Measurements from ENCODE around the gene SPATA2. TPM values are rescaled to one million over a fixed set of nuclear protein-coding genes. Genes with fewer than 3 reads are reported as not detected.

The SPATA2 gene
- polyA plus RNA-seq, 2 of the 4 experiments (the other 2 are of a cell fraction), result 4.7 to 5.1 TPM

- FAIRE-seq, result no peak
- DNase-seq (ENCODE audit: low read depth in 1 of 2, low spot score in 1 of 2), result no peak
- H3K4me3 ChIP-seq, result no peak overlapping the region
- H3K27ac ChIP-seq, result no peak overlapping the region
- ChIA-PET POLR2A (no interaction called here), CTCF (interaction anchor here (1.0 to 5.9 kb wide), 7 partner anchors 11 to 218 kb away, joined by 3 to 33 read pairs (median 4); no protein-coding TSS in a partner anchor)
- no peaks in the 10 kb centered on the region for H3K9me3 ChIP-seq
- TF ChIP-seq GATA3 (IDR thresholded peaks at IDR 0.05; ENCODE audit: borderline replicate concordance) (no peak), JUNB (IDR thresholded peaks at IDR 0.05) (0 out of 2 replicates have a peak, but pooled peaks have one; percentile 22), USF2 (IDR thresholded peaks at IDR 0.05) (no peak), BHLHE40 (IDR thresholded peaks at IDR 0.05; ENCODE audit: low read depth, low read length) (no peak), FOSL2 (IDR thresholded peaks at IDR 0.05) (no peak), FOSL2 (CRISPR knock-in tag; IDR thresholded peaks at IDR 0.05) (peak; percentile 80), TFCP2L1 (CRISPR knock-in tag; IDR thresholded peaks at IDR 0.05) (no peak), EP300 (IDR thresholded peaks at IDR 0.05) (no peak), NFE2L2 (conservative IDR thresholded peaks at IDR 0.05; ENCODE audit: low read length) (no peak), ZFP36 (IDR thresholded peaks at IDR 0.05; ENCODE audit: borderline replicate concordance, partially characterized antibody) (no peak)
- H3K4me1 ChIP-seq, result peaks cover 28% of the 10 kb centered on the region
- ATAC-seq, result no peak
- no peak overlapping the region for H3K4me2 ChIP-seq
- 82% methylated on average over 4 of the region's 4 CpGs for WGBS (ENCODE audit: missing lambda C conversion rate)
These were observed 35.8 kb upstream of the SPATA2 start for GRCh38 chr20:49951151-49951550.

GRCh38 chr20:49948809-49949507, 33.6 kb upstream of the SPATA2 start:
- POLR2A ChIA-PET, result interaction anchor here (1.4 kb wide), 1 partner anchor 13 kb away, joined by 4 read pairs; the partner anchor contains the start of gene RNF114
- ATAC-seq, result peak; percentile 67 to 87
- WGBS (ENCODE audit: missing lambda C conversion rate), result 75% methylated on average over 11 of the region's 11 CpGs
- CTCF ChIA-PET, result interaction anchor here (0.6 to 5.9 kb wide), 5 partner anchors 14 to 440 kb away, joined by 3 to 33 read pairs (median 4); no protein-coding TSS in a partner anchor
- FAIRE-seq, result no peak
- Histone ChIP-seq H3K4me2 (peak overlapping the region; percentile 53), H3K4me3 (no peak overlapping the region), H3K4me1 (peaks cover 28% of the 10 kb centered on the region), H3K9me3 (no peaks in the 10 kb centered on the region), H3K27ac (peak overlapping the region; percentile 63 to 83; a peak in 5 of 6 replicates)
- peak in 1 of 2 experiments; percentile 62 for DNase-seq (ENCODE audit: low read depth in 1 of 2, low spot score in 1 of 2)
- TF ChIP-seq HOXA7 (CRISPR knock-in tag; IDR thresholded peaks at IDR 0.05), result no peak
- TF ChIP-seq JUNB (IDR thresholded peaks at IDR 0.05), result peak; percentile 31; the same call in 1 of the 2 replicates
- TF ChIP-seq BHLHE40 (IDR thresholded peaks at IDR 0.05; ENCODE audit: low read depth, low read length), result no peak
- TF ChIP-seq EP300 (IDR thresholded peaks at IDR 0.05), result no peak
- TF ChIP-seq SREBF2 (IDR thresholded peaks at IDR 0.05), result no peak
- TF ChIP-seq FOSL2 (IDR thresholded peaks at IDR 0.05), result no peak
- TF ChIP-seq FOSL2 (CRISPR knock-in tag; IDR thresholded peaks at IDR 0.05), result peak; percentile 39; the same call in 1 of the 2 replicates
- no peak for TF ChIP-seq ZSCAN20 (CRISPR knock-in tag; IDR thresholded peaks at IDR 0.05)
- TF ChIP-seq GATA3 (IDR thresholded peaks at IDR 0.05; ENCODE audit: borderline replicate concordance), result no peak
- no peak for TF ChIP-seq CTCF (IDR thresholded peaks at IDR 0.05)

GRCh38 chr20:49948178-49948577, 32.8 kb upstream of the SPATA2 start:
- DNase-seq (ENCODE audit: low read depth in 1 of 2, low spot score in 1 of 2) (no peak), ATAC-seq (no peak), FAIRE-seq (no peak)
- Histone ChIP-seq H3K4me3 (no peak overlapping the region), H3K4me2 (peak overlapping the region; percentile 53), H3K27ac (peak overlapping the region; percentile 63 to 83; a peak in 5 of 6 replicates), H3K9me3 (no peaks in the 10 kb centered on the region), H3K4me1 (peaks cover 28% of the 10 kb centered on the region)
- ChIA-PET POLR2A (interaction anchor here (1.4 kb wide), 1 partner anchor 12 kb away, joined by 4 read pairs; the partner anchor contains the start of gene RNF114), CTCF (interaction anchor here (0.8 to 2.0 kb wide), 4 partner anchors 31 to 439 kb away, joined by 3 to 7 read pairs (median 4); no protein-coding TSS in a partner anchor)
- TF ChIP-seq MAZ (IDR thresholded peaks at IDR 0.05; ENCODE audit: borderline replicate concordance, low read depth, low read length) (no peak), SMC3 (IDR thresholded peaks at IDR 0.05) (no peak), BCL3 (IDR thresholded peaks at IDR 0.05) (no peak), USF2 (IDR thresholded peaks at IDR 0.05) (no peak), CHD2 (IDR thresholded peaks at IDR 0.05; ENCODE audit: low read length, partially characterized antibody) (no peak), NFE2L2 (conservative IDR thresholded peaks at IDR 0.05; ENCODE audit: low read length) (no peak), HES2 (IDR thresholded peaks at IDR 0.05) (no peak), MYC (IDR thresholded peaks at IDR 0.05; ENCODE audit: borderline replicate concordance, low read length) (no peak), EP300 (IDR thresholded peaks at IDR 0.05) (no peak)
- WGBS (ENCODE audit: missing lambda C conversion rate), result 87% methylated on average over 3 of the region's 3 CpGs
